HG03457 (cell line): ENCODE results near the gene RORC.
A peak's percentile ranks its signal among the peaks of the same experiment; 100 is the strongest.
"Not testable (repeated sequence)": the region's sequence is repeated elsewhere in the genome, so short reads cannot be mapped to it uniquely, and the experiment has no call there.

Experiments used
- ATAC-seq: cut with Tn5 transposase; IDR thresholded peaks from one replicate; pipeline ENCODE4 v1.9.1; 2021; ENCODE audit warnings: moderate number of reproducible peaks; ENCODE audit not compliant: unreplicated experiment

The RORC gene

DNA sequence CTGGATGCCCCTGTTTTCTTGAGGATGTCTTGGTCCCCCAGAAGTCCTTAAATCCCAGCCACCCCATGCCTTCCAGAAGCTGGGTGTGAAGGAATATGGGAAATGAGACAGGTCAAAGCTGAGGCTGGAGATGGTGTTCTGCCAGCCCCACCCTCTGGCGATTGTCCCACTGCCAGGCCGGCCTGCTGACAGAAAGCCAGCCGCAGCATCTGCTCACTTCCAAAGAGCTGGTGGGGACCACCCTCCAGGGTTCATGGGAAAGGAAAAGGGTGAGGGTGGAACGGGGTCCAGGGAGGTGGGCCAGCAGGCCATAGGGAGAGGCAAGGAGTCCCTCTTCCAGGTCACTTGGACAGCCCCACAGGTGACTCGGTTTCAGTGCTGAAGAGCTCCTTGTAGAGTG lies 24.5 kb downstream of the RORC start:
- ATAC-seq, result no peak

DNA sequence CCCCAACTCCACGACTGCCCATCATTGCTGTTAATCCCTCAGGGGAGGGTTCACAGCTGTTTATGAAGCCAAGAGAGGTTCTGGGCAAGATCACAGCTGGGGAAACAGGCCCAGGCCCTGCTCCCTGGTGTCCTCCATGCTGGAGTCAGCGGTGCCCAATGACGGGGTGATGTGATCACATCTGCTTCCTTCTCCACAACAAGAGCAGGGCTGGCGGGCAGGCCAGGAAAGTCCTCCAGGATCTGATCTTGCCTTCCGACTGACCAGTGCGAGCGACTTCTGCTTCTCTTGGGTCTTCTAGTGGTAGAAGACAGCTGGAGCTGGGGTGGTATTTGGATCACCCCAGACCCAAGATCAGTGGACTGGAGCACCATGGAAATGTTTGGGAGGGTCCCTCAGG lies 25.4 kb downstream of the RORC start:
- no peak for ATAC-seq

DNA sequence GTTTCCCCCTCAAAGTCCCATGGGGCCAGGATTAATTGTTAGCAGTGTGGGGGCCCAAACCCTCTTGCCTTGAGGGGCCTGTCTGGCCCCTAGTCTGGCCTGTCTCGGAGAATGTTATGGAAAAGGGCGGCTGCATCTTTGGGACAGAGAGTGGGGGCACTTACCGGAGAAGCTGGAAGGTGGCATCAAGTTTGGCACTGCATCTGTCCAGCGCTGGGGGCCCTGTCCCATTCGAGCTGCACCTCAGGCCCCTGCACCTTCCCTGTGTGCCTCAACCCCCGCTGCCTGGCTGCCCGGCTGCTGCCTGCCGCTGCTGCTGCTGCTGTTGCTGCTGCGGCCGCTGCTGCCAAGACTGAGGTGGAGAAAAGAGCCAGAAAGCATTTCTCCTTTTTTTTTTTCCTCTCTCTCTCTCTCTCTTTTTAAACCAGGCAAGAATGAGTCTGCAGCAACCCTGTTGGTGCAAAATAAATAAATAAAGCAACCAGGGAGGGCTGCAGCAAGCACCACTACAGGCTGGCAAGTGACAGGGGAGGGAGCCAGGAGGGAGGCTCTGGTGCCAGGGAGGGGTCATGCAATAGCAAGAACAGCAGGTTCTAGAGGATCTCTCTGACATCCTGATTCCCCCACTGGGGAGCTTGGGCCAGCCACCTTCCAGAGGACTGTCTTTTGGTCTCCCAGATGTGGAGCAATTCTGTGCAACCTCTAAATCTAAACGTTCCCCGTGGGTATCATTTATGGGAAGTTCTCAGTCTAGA lies 26.4 kb downstream of the RORC start, which contains the start of gene LINGO4:
LINGO4 (minus strand) TSS at position 354 of the 755 bp plus-strand sequence. CDS start 2,715 bp downstream, outside the sequence.
- no peak for ATAC-seq

DNA sequence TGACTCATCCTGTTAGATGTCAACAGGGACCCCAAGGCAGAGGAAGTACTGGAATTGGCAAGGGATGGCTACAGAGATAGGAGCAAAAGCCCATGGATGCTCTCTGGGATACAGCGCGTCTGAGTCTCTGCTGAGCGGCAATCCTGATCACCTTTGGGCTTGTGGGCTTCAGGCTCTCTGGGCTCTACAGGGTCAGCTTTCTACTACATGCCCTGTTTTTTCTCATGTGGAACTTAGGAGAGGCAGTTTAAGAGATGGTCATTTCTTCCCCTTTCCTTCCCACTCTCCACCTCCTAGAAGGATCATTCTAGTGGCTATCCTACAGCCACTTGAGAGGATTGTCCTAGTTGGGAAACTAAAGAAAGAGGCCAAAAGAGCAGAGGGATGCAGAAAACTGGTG lies 27.7 kb downstream of the RORC start:
- ATAC-seq, result no peak

DNA sequence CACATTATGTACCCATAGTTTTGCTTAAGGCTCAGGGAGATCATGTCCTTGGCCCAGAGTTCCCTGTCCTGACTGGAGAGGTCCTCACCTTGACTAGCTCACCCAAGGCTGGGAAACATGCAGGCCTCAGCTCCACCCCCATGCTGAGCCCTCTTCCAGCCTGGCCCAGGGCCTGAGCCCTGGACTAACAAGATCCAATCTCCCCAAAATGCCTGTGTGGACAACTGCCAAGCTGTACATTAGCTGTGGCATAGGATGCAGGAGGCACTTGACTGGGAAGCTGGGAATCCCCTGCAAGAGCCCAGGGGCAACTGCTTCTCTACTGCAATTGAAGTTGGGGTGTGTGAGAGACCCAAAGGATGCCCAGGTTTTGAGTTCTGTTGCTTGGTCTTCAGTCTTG lies 28.4 kb downstream of the RORC start:
- no peak for ATAC-seq

DNA sequence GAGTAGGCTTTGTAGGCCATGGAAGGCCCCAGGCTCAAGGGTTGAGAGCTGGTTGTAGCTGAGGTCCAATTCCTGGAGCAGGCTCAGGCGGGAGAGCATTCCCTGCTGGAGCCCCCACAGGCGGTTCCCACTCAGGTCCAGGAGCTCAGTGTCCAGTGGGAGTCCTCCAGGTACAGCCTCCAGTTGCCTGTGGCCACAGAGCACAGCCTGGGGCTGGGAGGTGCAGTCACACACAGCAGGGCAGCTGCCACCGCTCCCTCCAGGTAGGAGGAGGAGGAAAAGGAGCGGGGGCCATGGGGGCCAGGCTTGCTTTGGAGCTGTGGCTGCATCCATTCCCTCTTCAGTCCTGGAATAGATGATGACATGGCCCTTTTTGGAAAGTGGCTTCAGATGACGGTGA lies 29.2 kb downstream of the RORC start:
- no peak for ATAC-seq

DNA sequence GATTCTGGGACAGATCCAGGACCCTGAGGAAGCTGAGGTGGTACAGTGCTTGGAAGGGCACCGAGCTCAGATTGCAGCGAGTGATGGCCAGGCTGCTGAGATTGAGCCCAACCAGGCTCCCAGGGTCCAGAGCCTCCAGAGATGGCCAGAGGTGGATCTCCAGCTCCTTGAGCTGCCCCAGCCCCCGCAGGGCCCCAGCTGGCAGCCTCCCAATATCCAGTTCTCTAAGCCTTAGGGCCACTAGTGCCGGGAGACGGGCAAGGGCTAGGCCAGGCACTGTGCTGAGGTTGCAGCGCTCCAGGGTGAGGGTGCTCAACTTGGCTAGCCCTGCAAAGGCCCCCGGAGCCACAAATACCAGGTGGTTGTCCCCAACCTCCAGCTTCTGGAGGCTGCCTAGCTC lies 29.8 kb downstream of the RORC start:
- no peak for ATAC-seq

DNA sequence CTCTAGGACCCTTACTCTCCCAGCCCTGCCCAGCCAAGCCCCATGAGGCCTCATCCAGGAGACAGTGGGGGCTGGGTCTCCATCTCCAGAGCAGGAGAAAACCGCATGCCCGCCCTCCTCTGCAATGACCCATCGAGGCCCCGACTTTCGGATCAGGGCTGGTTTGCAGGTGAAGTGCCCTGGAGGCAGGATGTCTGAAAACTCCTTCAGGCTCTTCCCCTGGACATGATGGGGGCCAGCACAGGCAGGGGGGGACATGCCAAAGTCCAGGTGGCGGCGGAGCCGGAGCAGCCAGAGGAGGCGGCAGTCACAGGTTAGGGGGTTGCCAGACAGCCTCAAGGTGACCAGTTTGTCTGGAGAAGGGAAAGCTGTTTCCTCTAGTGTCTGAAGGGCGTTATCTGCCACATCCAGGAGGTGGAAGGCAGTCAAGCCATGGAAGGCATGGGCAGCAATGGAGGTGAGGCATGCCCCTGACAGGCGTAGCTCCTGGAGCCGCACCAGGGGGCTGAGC lies 30.2 kb downstream of the RORC start:
- ATAC-seq, result no peak

DNA sequence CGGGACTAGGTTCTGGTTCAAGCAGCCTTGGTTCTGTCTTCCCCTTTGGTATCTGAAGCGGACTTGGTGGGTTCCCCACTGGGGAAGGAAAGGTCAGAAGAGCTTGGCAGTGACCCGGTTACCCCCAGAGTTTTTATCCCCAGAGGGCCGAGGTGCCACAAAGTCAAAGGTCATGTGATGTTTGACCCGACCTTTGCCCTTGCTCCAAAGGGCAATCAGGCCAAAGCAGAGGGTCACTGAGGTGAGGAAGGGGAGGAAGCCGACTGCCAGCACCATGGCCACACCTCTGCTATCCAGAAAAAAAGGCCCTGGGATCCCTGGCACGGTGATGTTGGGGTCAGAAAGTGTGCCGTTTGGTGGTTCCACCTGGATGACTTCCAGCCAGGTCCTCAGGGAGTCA lies 30.8 kb downstream of the RORC start:
- ATAC-seq, result no peak

DNA sequence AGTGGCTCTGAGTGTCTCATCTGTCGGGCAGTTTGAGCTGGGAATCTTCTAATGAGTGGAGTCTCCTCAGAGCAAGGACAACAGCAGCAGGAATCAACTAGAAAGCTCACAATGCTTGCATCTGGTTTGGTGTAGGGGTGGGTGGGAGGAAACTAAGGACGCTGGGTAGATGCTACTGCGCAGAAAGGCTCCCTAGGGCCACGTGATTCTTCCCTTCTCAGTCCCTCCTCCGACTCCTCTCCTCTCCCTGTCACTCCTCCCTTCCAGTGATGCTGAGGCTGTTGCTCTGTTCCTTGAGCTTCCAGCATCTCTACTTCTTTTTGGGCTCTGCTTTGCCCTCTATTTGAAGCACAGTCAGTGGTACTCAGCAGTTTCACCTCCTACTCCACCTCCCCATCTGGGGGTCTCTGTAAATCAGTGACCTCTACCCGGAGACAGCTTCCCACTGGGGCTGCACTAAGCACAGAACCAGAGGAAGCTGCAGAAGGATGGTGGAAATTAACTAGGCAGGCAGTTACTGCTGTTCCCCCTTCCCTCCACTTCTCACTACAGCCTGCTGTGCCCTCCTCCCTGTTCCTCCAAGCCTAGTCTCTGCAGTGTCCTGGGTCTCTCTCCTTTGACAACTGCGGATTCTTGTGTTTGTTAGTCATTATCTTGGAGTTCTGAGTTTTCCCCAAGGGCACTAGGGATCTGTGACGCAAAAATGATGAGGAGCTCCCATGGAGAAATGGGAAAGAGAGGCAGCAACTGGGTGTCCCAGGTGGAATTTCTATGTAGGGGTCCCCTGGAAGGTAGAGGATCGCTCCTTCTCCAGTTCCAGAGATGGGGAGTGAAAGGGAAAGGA lies 32.2 kb downstream of the RORC start:
- no peak for ATAC-seq

DNA sequence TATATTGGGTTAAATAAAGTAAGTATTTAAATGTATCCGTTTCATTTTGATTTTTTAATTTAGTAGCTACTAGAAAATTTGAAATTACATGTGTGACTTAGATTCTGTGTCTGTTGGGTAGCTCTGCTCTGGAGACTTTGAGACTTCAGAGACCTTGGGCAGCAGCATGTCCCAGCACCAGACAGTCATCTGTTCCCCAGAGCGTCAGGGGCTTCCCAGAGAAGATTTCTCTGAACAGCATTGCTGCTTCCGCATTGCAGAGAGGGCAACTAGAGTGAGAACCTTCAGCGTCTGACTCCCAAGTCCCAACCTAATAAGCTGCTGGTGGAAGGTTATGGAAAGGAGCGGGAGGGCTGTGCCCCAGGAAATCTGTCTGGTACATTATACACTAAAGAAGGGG lies 33.0 kb downstream of the RORC start:
- ATAC-seq, result no peak

DNA sequence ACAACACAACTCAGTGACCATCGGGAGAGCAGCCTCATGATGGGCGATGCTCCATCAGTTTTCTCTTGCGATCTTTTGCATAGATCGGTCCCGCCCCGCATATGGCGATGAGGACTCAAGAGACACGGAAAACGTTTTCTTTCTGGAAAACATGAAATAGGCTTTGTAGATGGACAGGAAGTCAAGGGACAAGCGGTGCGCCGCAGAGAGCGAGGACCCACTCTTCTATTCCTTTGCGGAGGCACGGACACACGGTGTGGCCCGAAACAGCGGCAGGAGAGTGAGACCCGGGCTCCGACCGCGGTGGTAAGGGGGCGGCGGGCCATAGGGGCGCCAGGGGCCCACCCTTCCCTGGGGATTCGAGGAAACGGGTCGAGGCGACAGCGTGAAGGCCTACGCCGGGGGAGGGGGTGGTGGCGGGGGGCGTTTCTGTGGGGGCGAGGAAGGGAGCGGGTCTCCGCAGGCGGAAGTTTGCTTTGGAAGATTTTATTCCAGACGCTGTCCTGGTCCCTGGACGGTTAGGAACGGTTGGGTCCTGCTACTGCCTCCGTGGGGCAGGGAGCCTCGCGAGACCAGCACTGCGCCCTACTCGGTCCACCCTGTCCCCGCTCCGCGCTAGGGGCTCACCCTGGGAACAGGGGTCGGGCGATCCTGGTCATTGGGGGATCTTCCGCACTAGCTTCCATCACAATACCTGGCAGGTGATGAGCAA lies 40.5 kb downstream of the RORC start:
- ATAC-seq, result no peak

DNA sequence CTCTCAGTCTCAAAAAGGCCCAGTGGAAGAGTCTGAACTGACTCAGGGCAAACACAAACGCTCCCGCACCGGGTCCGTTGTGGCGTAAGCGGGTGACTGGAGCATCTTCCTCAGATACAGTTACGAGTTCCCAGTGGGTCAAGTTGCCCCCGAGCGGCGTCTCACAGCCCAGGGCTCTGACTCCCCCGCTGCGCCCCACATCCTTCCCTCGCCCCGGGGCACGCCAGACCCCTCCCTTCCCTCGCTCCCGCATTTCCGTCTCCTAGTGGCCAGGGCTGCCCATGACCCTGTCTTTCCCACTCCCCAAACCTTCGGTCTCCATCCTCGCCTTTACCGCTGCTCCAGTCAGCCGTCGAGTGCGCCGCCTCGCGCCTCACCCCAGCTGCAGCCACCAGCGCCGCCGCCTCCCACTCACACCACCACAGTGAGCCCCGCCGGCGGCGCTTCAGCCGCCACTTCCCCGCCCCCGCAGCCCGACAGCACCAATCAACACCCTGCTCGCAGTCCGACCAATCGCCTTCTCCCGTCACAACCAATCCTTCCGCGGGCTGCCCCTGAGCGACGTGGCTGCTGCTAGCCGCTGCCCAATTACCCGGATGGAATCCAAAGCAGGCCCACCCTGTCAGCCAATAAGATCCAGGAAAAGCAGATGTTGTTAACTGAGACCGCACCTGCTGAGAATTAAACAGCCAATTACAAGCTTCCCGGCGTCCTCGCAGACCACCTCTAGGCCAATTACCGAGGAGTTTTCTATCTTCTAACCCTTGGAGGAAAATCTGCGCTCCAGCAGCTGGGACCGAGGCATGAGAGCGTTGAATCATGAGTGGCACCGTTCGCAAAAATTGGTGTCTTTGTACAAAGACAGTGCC lies 41.3 kb downstream of the RORC start, which contains the start of gene TDRKH:
TDRKH (minus strand) TSS at position 430 of the 869 bp plus-strand sequence. CDS start 7,478 bp downstream, outside the sequence.
- ATAC-seq, result peak; percentile 81

DNA sequence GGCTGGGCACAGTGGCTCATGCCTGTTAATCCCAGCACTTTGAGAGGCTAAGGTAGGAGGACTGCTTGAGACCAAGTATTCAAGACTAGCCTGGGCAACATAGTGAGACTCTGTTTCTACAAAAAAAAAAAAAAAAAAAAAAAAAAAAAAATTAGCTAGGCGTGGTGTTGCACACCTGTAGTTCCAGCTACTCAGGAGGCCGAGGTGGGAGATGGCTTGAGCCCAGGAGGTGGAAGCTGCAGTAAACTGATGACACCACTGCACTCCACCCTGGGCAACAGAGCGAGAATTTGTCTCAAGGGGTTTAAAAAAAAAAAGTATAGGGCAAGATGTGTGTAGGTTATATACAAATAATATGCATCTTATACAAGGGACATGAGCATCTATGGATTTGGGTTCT lies 43.9 kb downstream of the RORC start:
- ATAC-seq, result no peak

DNA sequence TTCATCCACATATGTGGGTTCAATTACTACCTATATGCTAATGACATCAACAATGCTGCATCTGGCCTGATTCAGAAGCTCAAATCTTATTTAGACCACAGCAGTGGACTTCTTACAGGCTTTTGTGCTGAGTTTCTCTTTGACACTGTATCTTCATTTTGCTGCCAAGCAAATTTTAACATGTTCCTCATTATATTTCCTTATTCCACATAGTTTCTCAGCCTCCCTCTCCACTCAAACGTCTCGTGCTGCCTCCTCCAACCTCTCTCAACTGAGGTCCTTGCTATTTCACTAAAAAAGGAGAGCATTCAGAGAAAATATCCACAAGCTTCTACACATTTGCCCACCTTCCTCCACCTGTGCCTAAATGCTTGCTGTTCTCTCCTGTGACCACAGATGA lies 47.8 kb downstream of the RORC start:
- ATAC-seq, result no peak

DNA sequence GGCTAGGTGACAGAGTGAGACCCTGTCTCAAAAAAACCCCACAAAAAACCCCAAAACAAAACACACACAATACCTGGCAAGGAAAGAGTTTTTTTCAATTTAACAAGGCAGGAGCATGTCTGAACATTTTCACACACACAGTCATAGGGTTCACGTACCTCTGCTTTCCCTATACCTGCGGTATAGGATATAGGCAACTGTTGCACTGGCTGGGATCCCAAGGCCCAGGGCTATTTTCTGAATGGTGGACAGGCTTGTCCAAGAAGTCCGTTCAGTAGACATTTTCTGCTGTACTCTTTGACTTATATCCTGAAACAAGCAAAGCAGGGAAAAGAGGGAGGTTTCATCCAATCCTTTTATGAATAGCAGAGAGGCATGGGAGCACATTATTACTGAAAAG lies 48.9 kb downstream of the RORC start:
- no peak for ATAC-seq

DNA sequence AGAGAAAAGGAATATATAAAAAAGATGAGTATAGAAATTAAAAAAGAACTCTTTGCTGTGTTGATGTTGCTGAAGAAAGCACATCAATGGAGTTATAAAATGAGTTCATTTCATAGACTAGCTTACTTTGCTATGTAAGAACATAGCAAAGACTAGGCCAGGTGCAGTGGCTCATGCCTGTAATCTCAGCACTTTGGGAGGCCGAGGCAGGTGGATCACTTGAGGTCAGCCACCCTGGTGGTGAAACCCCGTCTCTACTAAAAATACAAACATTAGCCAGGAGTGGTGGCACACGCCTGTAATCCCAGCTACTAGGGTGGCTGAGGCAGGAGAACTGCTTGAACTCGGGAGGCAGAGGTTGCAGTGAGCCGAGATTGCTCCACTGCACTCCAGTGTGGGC lies 49.6 kb downstream of the RORC start:
- ATAC-seq, result not testable (repeated sequence)

DNA sequence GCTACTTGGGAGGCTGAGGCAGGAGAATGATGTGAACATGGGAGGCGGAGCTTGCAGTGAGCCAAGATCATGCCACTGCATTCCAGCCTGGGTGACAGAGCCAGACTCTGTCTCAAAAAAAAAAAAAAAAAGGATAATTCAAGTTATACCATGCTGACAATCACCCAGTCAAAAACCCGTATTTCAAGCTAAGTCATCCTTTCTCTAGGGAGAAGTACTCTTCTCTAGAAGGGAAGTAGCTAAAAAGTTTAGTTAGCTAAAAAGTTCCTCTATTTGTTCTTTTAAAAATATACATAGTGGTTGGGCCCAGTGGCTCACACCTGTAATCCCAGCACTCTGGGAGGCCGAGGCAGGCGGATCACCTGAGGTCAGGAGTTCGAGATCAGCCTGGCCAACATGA lies 50.9 kb downstream of the RORC start:
- not testable (repeated sequence) for ATAC-seq

DNA sequence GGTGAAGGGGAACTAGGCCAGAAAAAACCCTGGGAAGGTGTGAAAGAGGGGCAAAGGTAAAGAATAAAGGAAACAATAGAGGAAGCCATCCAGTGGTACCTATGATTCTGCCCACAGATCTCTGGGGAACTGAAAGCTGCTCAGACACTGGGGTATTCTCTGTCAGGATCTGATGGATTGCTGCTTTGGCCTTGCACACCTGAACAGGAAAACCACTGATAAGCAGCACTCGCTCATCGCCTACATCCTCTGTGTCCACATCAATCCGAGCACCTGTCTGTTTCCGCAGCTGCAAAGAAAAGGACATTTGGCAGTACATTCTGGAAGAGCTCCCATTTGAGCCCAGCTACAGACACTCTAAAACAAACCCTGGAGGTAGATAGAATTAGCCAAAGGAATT lies 51.8 kb downstream of the RORC start:
- no peak for ATAC-seq

DNA sequence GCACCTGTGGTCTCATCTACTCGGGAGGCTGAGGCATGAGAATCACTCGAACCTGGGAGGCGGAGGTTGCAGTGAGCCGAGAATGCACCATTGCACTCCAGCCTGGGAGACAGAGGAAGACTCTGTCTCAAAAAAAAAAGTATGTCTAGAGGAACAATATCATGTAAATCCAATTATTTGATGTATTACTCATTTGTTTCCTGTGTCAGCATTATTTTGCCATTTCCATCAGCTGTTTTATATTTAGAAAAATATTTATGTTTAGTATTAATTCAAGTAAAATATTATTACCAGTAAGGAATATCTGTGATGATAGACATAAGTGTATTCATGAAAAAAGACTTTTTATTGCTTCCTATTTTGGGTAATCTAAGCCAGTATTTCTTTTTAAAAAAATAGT lies 54.3 kb downstream of the RORC start:
- ATAC-seq, result no peak
